ENCODE results near the gene KCNQ1. TPM values are rescaled to one million over a fixed set of nuclear protein-coding genes. Genes with fewer than 3 reads are reported as not detected.

The KCNQ1 gene
- polyA plus RNA-seq, 1 of the 3 experiments (the other 2 are of a cell fraction): 0.05 TPM

GRCh38 chr11:2570211-2570811 is 125.5 kb downstream of the KCNQ1 start:
- Histone ChIP-seq H3K4me3 (ENCODE audit: low read depth in 2 of 2, low read length in 1 of 2) (no peak overlapping the region), H3K4me2 (no peak overlapping the region), H3K9me3 (no peaks in the 10 kb centered on the region), H3K27ac (ENCODE audit: low read depth in 2 of 2, low read length in 1 of 2) (no peak overlapping the region), H3F3A (replicated peaks; ENCODE audit: insufficient read depth) (no peaks in the 10 kb centered on the region), H3K36me3 (replicated peaks in 1 of 2; ENCODE audit: control insufficient read depth in 1 of 2, insufficient read depth in 2 of 2, low read length in 1 of 2) (no peaks in the 10 kb centered on the region), H3K27me3 (ENCODE audit: insufficient read depth) (no peaks in the 10 kb centered on the region), H3K9ac (no peak overlapping the region), H3K4me1 (ENCODE audit: control insufficient read depth in 1 of 2, insufficient read depth in 2 of 2, low read depth in 1 of 2, low read length in 1 of 2) (peaks cover 0 to 10% of the 10 kb centered on the region in 2 experiments; a peak in 1 of 4 replicates), H3K9me2 (no peaks in the 10 kb centered on the region), H2AFZ (ENCODE audit: low read depth) (no peak overlapping the region), H4K20me1 (ENCODE audit: insufficient read depth) (no peaks in the 10 kb centered on the region), H3K79me2 (ENCODE audit: insufficient read depth) (no peaks in the 10 kb centered on the region)
- 67% methylated on average over 6 of the region's 26 CpGs for WGBS (ENCODE audit: low lambda C conversion rate)
- no peak for TF ChIP-seq NRF1 (IDR thresholded peaks at IDR 0.05; ENCODE audit: low read depth, low read length)
- TF ChIP-seq, protein P1, sequence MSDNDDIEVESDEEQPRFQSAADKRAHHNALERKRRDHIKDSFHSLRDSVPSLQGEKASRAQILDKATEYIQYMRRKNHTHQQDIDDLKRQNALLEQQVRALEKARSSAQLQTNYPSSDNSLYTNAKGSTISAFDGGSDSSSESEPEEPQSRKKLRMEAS (IDR thresholded peaks at IDR 0.05; ENCODE audit: low read depth): no peak
- TF ChIP-seq EP300 (IDR thresholded peaks at IDR 0.05; ENCODE audit: borderline replicate concordance in 1 of 2, low read depth in 1 of 2, low read length in 1 of 2): no peak
- TF ChIP-seq SMC3 (IDR thresholded peaks at IDR 0.05; ENCODE audit: low read depth, low read length): no peak
- no peak for TF ChIP-seq MEF2A (IDR thresholded peaks at IDR 0.05; ENCODE audit: borderline replicate concordance, low read depth)
- TF ChIP-seq RAD21 (IDR thresholded peaks at IDR 0.05; ENCODE audit: low read length): no peak
- no peak for TF ChIP-seq NFIC (IDR thresholded peaks at IDR 0.05; ENCODE audit: borderline replicate concordance)
- no peak for TF ChIP-seq YY1 (IDR thresholded peaks at IDR 0.05; ENCODE audit: low read depth)
- TF ChIP-seq CTCF (IDR thresholded peaks at IDR 0.05): no peak
- no peak for TF ChIP-seq TAF1 (IDR thresholded peaks at IDR 0.05; ENCODE audit: borderline replicate concordance, low read depth, low read length)
- no peak for TF ChIP-seq FOSL2 (IDR thresholded peaks at IDR 0.05; ENCODE audit: borderline replicate concordance, low read depth)
- no peak for TF ChIP-seq GABPA (IDR thresholded peaks at IDR 0.05; ENCODE audit: low read depth)
- no peak for TF ChIP-seq POLR2AphosphoS5 (IDR thresholded peaks at IDR 0.05; ENCODE audit: low read depth, low read length)
- TF ChIP-seq TEAD4 (IDR thresholded peaks at IDR 0.05; ENCODE audit: borderline replicate concordance, insufficient read depth): no peak
- no peak for TF ChIP-seq CHD2 (IDR thresholded peaks at IDR 0.05; ENCODE audit: low read length, partially characterized antibody)
- DNase-seq: no peak
- ChIA-PET CTCF (interaction anchor here (1.2 to 1.3 kb wide), 2 partner anchors 32 to 37 kb away, joined by 3 to 6 read pairs; no protein-coding TSS in a partner anchor), POLR2A (no interaction called here)

GRCh38 chr11:2570841-2571597 is 126.2 kb downstream of the KCNQ1 start:
- Histone ChIP-seq H3K4me1 (ENCODE audit: control insufficient read depth in 1 of 2, insufficient read depth in 2 of 2, low read depth in 1 of 2, low read length in 1 of 2) (peaks cover 0 to 10% of the 10 kb centered on the region in 2 experiments; a peak in 1 of 4 replicates), H3F3A (replicated peaks; ENCODE audit: insufficient read depth) (no peaks in the 10 kb centered on the region), H3K27ac (ENCODE audit: low read depth in 2 of 2, low read length in 1 of 2) (no peak overlapping the region), H2AFZ (ENCODE audit: low read depth) (no peak overlapping the region), H3K27me3 (ENCODE audit: insufficient read depth) (no peaks in the 10 kb centered on the region), H3K79me2 (ENCODE audit: insufficient read depth) (no peaks in the 10 kb centered on the region), H3K9me3 (no peaks in the 10 kb centered on the region), H3K4me3 (ENCODE audit: low read depth in 2 of 2, low read length in 1 of 2) (no peak overlapping the region), H3K9me2 (no peaks in the 10 kb centered on the region), H4K20me1 (ENCODE audit: insufficient read depth) (no peaks in the 10 kb centered on the region), H3K36me3 (replicated peaks in 1 of 2; ENCODE audit: control insufficient read depth in 1 of 2, insufficient read depth in 2 of 2, low read length in 1 of 2) (no peaks in the 10 kb centered on the region), H3K9ac (no peak overlapping the region), H3K4me2 (no peak overlapping the region)
- ChIA-PET POLR2A (no interaction called here), CTCF (interaction anchor here (1.2 to 1.3 kb wide), 2 partner anchors 32 to 38 kb away, joined by 3 to 6 read pairs; no protein-coding TSS in a partner anchor)
- TF ChIP-seq POLR2AphosphoS5 (IDR thresholded peaks at IDR 0.05; ENCODE audit: low read depth, low read length) (no peak), GABPA (IDR thresholded peaks at IDR 0.05; ENCODE audit: low read depth) (no peak), SIN3A (IDR thresholded peaks at IDR 0.05; ENCODE audit: borderline replicate concordance, low read depth, low read length) (no peak), NRF1 (IDR thresholded peaks at IDR 0.05; ENCODE audit: low read depth, low read length) (no peak), EP300 (IDR thresholded peaks at IDR 0.05; ENCODE audit: borderline replicate concordance in 1 of 2, low read depth in 1 of 2, low read length in 1 of 2) (no peak), TAF1 (IDR thresholded peaks at IDR 0.05; ENCODE audit: borderline replicate concordance, low read depth, low read length) (no peak), NFIC (IDR thresholded peaks at IDR 0.05; ENCODE audit: borderline replicate concordance) (no peak)
- DNase-seq: no peak
- 51% methylated on average over 10 of the region's 25 CpGs for WGBS (ENCODE audit: low lambda C conversion rate)

All from SK-N-SH (cell line).